ENCODE measurements around the gene GLB1L3.

DNA sequence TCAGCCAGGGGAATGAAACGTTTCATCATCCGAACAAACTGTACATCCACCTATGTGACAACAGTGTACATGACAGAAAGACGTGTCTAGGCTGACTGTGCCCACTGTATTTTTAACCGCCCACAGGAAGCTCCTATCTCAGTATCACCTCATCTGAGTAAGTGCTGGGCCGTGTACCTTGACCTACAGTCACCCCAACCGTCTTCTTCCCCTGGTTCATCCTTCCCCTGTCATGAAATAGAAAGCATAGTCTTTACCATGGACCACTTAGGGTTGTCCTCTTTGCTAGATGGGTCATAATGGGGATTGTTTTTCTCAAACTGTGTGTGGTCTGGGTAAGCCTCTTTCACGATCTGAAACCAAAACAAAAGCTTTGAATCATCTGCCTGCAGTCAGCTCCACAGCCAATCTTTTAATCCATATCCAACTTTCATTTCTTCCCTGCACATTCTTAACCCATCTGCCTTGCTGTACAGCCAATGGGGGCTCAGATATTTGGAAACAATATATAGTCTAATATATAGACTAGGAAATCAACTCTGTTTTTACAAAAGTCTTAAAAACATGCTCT is 27.2 kb upstream of the GLB1L3 start:
- TF ChIP-seq, protein P1, sequence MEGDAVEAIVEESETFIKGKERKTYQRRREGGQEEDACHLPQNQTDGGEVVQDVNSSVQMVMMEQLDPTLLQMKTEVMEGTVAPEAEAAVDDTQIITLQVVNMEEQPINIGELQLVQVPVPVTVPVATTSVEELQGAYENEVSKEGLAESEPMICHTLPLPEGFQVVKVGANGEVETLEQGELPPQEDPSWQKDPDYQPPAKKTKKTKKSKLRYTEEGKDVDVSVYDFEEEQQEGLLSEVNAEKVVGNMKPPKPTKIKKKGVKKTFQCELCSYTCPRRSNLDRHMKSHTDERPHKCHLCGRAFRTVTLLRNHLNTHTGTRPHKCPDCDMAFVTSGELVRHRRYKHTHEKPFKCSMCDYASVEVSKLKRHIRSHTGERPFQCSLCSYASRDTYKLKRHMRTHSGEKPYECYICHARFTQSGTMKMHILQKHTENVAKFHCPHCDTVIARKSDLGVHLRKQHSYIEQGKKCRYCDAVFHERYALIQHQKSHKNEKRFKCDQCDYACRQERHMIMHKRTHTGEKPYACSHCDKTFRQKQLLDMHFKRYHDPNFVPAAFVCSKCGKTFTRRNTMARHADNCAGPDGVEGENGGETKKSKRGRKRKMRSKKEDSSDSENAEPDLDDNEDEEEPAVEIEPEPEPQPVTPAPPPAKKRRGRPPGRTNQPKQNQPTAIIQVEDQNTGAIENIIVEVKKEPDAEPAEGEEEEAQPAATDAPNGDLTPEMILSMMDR (IDR thresholded peaks at IDR 0.05), result no peak
- no peak for TF ChIP-seq EZH2 (IDR thresholded peaks at IDR 0.05)

Measured in neural progenitor cell (in vitro differentiated cells).